Measurements from ENCODE around the gene NPR1. TPM values are rescaled to one million over a fixed set of nuclear protein-coding genes. Genes with fewer than 3 reads are reported as not detected.

The NPR1 gene
- total RNA-seq, 1 experiment from 2014 or later: 1.1 TPM

- DNase-seq (ENCODE audit: low spot score): no peak
- intact Hi-C loops (cut with micrococcal nuclease; ENCODE audit: unreplicated experiment): no loop called here
- no peaks in the 10 kb centered on the region for H3K27me3 ChIP-seq (replicated peaks; ENCODE audit: insufficient read depth, low read depth, low read length, poor library complexity)
- H3K4me1 ChIP-seq (ENCODE audit: insufficient read depth, low read length, poor library complexity, severe bottlenecking): peaks cover 13% of the 10 kb centered on the region
- TF ChIP-seq EZH2 (IDR thresholded peaks at IDR 0.05; ENCODE audit: borderline replicate concordance, low read depth, low read length, poor library complexity, severe bottlenecking) (no peak), CTCF (conservative IDR thresholded peaks at IDR 0.05; ENCODE audit: low read depth, low read length) (no peak)
- H3K9me3 ChIP-seq (ENCODE audit: low read depth, low read length, poor library complexity, severe bottlenecking): no peaks in the 10 kb centered on the region
- peak overlapping the region; percentile 67 for H3K4me3 ChIP-seq (ENCODE audit: low read depth, low read length, poor library complexity, severe bottlenecking)
- TSS peak; percentile 75 for BruUV-seq (replicated peaks)
- peak overlapping the region; percentile 79 for H3K27ac ChIP-seq (ENCODE audit: low read depth, low read length, poor library complexity, severe bottlenecking)
- peaks cover 34% of the 10 kb centered on the region for H3K36me3 ChIP-seq (ENCODE audit: insufficient read depth, low read length, poor library complexity, severe bottlenecking)
- ChIA-PET CTCF (no interaction called here), POLR2A (ENCODE audit: low non-redundant PET) (no interaction called here)
These were observed 19.3 kb upstream of the NPR1 start for GRCh38 chr1:153659175-153659534.

GRCh38 chr1:153659656-153660055, 18.8 kb upstream of the NPR1 start:
- Histone ChIP-seq H3K4me3 (ENCODE audit: low read depth, low read length, poor library complexity, severe bottlenecking) (peak overlapping the region; percentile 67), H3K36me3 (ENCODE audit: insufficient read depth, low read length, poor library complexity, severe bottlenecking) (peaks cover 39% of the 10 kb centered on the region), H3K27ac (ENCODE audit: low read depth, low read length, poor library complexity, severe bottlenecking) (peak overlapping the region; percentile 79), H3K9me3 (ENCODE audit: low read depth, low read length, poor library complexity, severe bottlenecking) (no peaks in the 10 kb centered on the region), H3K4me1 (ENCODE audit: insufficient read depth, low read length, poor library complexity, severe bottlenecking) (peaks cover 13% of the 10 kb centered on the region), H3K27me3 (replicated peaks; ENCODE audit: insufficient read depth, low read depth, low read length, poor library complexity) (no peaks in the 10 kb centered on the region)
- ChIA-PET POLR2A (ENCODE audit: low non-redundant PET) (interaction anchor here (0.6 kb wide), 1 partner anchor 514 kb away, joined by 10 read pairs; no protein-coding TSS in a partner anchor), CTCF (no interaction called here)
- intact Hi-C loops (cut with micrococcal nuclease; ENCODE audit: unreplicated experiment): no loop called here
- no peak for DNase-seq (ENCODE audit: low spot score)
- TF ChIP-seq EZH2 (IDR thresholded peaks at IDR 0.05; ENCODE audit: borderline replicate concordance, low read depth, low read length, poor library complexity, severe bottlenecking): no peak
- no peak for TF ChIP-seq CTCF (conservative IDR thresholded peaks at IDR 0.05; ENCODE audit: low read depth, low read length)
- no TSS peak for BruUV-seq (replicated peaks)

- no peaks in the 10 kb centered on the region for H3K9me3 ChIP-seq (ENCODE audit: low read depth, low read length, poor library complexity, severe bottlenecking)
- intact Hi-C loops (cut with micrococcal nuclease; ENCODE audit: unreplicated experiment): no loop called here
- TF ChIP-seq EZH2 (IDR thresholded peaks at IDR 0.05; ENCODE audit: borderline replicate concordance, low read depth, low read length, poor library complexity, severe bottlenecking) (no peak), CTCF (conservative IDR thresholded peaks at IDR 0.05; ENCODE audit: low read depth, low read length) (no peak)
- H3K4me1 ChIP-seq (ENCODE audit: insufficient read depth, low read length, poor library complexity, severe bottlenecking): peaks cover 13% of the 10 kb centered on the region
- CTCF ChIA-PET: no interaction called here
- H3K27me3 ChIP-seq (replicated peaks; ENCODE audit: insufficient read depth, low read depth, low read length, poor library complexity): no peaks in the 10 kb centered on the region
- DNase-seq (ENCODE audit: low spot score): peak; percentile 46
- peaks cover 55% of the 10 kb centered on the region for H3K36me3 ChIP-seq (ENCODE audit: insufficient read depth, low read length, poor library complexity, severe bottlenecking)
- TSS peak; percentile 6 for BruUV-seq (replicated peaks)
- POLR2A ChIA-PET (ENCODE audit: low non-redundant PET): interaction anchor here (0.6 kb wide), 1 partner anchor 306 kb away, joined by 6 read pairs; no protein-coding TSS in a partner anchor
- no peak overlapping the region for H3K4me3 ChIP-seq (ENCODE audit: low read depth, low read length, poor library complexity, severe bottlenecking)
- H3K27ac ChIP-seq (ENCODE audit: low read depth, low read length, poor library complexity, severe bottlenecking): peak overlapping the region; percentile 65
These were observed 17.3 kb upstream of the NPR1 start for GRCh38 chr1:153661111-153661708.
